Thymus (tissue), 14 donors: ENCODE data around the gene CEACAM18. TPM values are rescaled to one million over a fixed set of nuclear protein-coding genes. Genes with fewer than 3 reads are reported as not detected.
A peak's percentile ranks its signal among the peaks of the same experiment; 100 is the strongest.

Experiments
- DNase-seq, 9 donors: peaks; one replicate each; pipeline ENCODE4 v3.0.0-alpha.2; 2013; ENCODE audit warnings: low spot score in 9 of 9, low read depth in 6 of 9, missing footprints in 1 of 9
- H3K27ac ChIP-seq, 2 donors: one replicate each; pipeline ENCODE4 v1.5.1; 2013; ENCODE audit warnings: control low read depth in 1 of 2, low read depth in 1 of 2, low read length in 1 of 2, mild to moderate bottlenecking in 1 of 2, moderate library complexity in 1 of 2
- H3K27me3 ChIP-seq, 2 donors: one replicate each; pipeline ENCODE4 v1.5.1; 2013; ENCODE audit warnings: low read length in 1 of 2; ENCODE audit not compliant: control insufficient read depth in 2 of 2, insufficient read depth in 1 of 2
- H3K36me3 ChIP-seq, 2 donors: one replicate each; pipeline ENCODE4 v1.5.1; 2013; ENCODE audit warnings: low read length in 1 of 2, mild to moderate bottlenecking in 1 of 2, moderate library complexity in 1 of 2; ENCODE audit not compliant: control insufficient read depth in 2 of 2, insufficient read depth in 2 of 2
- H3K4me1 ChIP-seq, 2 donors: one replicate each; pipeline ENCODE4 v1.5.1; 2013; ENCODE audit warnings: low read length in 2 of 2; ENCODE audit not compliant: control insufficient read depth in 2 of 2, insufficient read depth in 2 of 2
- H3K4me3 ChIP-seq, 2 donors: one replicate each; pipeline ENCODE4 v1.5.1; 2013; ENCODE audit warnings: low read length in 2 of 2, control low read depth in 1 of 2, mild to moderate bottlenecking in 1 of 2
- H3K9me3 ChIP-seq, 2 donors: one replicate each; pipeline ENCODE4 v1.5.1; 2013; ENCODE audit warnings: low read length in 1 of 2, mild to moderate bottlenecking in 1 of 2; ENCODE audit not compliant: control insufficient read depth in 2 of 2, insufficient read depth in 1 of 2
- WGBS: extraction: QIAGEN DNeasy Blood & Tissue Kit; methylation state at CpG from one replicate; pipeline ENCODE4 v1.1.7; 2013; 5-methylcytosine and 5-hydroxymethylcytosine counted together
- long read RNA-seq, 10 donors: transcript quantifications; one replicate each; lab custom pipeline, GENCODE V29; 2026
- polyA plus RNA-seq: library from polyadenylated mRNA; stranded (reverse); fragments of 200-250 nt; gene quantifications from one replicate; pipeline ENCODE4 v1.2.3, GENCODE V29; 2013
- total RNA-seq: library from RNA; stranded (reverse); fragments of 120-200 nt; gene quantifications from one replicate; pipeline ENCODE4 v1.2.4, GENCODE V29; 2013
- donor health status: healthy.

CEACAM18 gene
- not detected for total RNA-seq
- polyA plus RNA-seq, result not detected
- long read RNA-seq, donor 1, result 0 reads
- long read RNA-seq, donor 2, result 0 reads
- long read RNA-seq, donor 3, result 0 reads
- long read RNA-seq, donor 4, result 0 reads
- long read RNA-seq, donor 5, result 0 reads
- long read RNA-seq, donor 6, result 0 reads
- long read RNA-seq, donor 7, result 0 reads
- long read RNA-seq, donor 8, result 0 reads
- long read RNA-seq, donor 9, result 0 reads
- long read RNA-seq, donor 10, result 0 reads

GRCh38 chr19:51478381-51479234, at the start of gene CEACAM18:
Gene CEACAM18, plus strand, starts transcription at chr19:51478539.
- no peak within 1 kb of the TSS for H3K27ac ChIP-seq
- no peaks in the 10 kb centered on the region for H3K4me1 ChIP-seq
- no peak for DNase-seq
- H3K4me3 ChIP-seq, result no peak within 1 kb of the TSS
- H3K27me3 ChIP-seq, result no peaks in the 10 kb centered on the region
- no peaks in the 10 kb centered on the region for H3K36me3 ChIP-seq
- no peaks in the 10 kb centered on the region for H3K9me3 ChIP-seq
- 72% methylated on average over 17 of the region's 17 CpGs for WGBS

DNA sequence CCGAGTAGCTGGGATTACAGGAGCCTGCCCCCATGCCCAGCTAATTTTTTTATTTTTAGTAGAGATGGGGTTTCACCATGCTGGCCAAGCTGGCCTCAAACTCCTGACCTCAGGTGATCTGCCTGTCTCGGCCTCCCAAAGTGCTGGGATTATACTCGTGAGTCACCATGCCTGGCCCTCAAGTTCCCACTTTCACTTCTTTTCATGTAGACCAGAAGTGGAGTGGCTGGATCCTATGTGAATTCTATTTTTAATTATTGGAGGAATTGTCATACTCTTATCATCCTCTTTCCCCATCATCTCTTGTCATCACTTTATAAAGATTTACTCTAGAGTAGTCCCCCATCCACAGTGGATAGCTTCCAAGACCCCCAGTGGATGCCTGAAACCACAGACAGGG, 48.1 kb upstream of the CEACAM18 start:
- Histone ChIP-seq H3K27ac (no peak overlapping the region), H3K27me3 (peaks cover 0 to 6% of the 10 kb centered on the region in 2 donors), H3K9me3 (no peaks in the 10 kb centered on the region), H3K4me1 (no peaks in the 10 kb centered on the region), H3K4me3 (no peak overlapping the region), H3K36me3 (no peaks in the 10 kb centered on the region)
- 87% methylated on average over 3 of the region's 3 CpGs for WGBS
- no peak for DNase-seq

DNA sequence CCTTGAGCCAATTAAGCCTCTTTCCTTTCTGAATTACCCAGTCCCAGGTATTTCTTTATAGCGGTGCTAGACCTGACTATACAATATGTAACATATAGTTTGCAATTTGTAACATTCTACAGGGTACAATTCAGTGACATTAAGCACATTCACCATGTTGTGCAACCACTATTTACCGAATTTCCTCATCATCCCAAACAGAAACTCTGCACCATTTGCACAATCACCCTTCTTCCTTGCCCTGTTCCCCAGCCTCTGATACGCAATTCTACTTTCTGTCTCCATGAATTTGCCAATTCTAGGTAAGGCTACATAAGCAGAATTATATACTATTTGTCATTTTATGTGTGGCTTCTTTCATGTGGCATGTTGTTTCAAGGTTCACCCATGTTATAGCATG, 47.2 kb upstream of the CEACAM18 start:
- peaks cover 0 to 5% of the 10 kb centered on the region in 2 donors for H3K27me3 ChIP-seq
- no peak for DNase-seq
- H3K27ac ChIP-seq, result no peak overlapping the region
- no peaks in the 10 kb centered on the region for H3K9me3 ChIP-seq
- H3K36me3 ChIP-seq, result no peaks in the 10 kb centered on the region
- no peak overlapping the region for H3K4me3 ChIP-seq
- H3K4me1 ChIP-seq, result no peaks in the 10 kb centered on the region
- 78% methylated on average over 3 of the region's 3 CpGs for WGBS

DNA sequence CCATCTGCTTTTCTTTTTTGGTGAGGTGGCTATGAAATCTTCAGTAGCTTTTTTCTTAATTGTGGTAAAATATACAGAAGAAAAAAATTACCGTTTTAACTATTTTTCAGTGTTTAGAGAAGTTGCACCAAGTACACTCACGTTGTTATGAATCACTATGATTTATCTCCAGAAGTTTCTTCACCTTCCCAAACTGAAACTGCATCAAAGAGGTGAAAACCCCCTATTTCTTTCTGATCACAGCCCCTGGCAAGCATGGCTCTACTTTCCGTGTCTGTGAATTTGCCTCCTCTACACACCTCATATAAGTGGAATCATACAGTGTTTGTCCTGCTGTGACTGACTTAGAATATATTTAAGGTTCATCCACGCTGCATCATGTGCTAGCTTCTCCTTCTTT, 45.3 kb upstream of the CEACAM18 start:
- no peaks in the 10 kb centered on the region for H3K36me3 ChIP-seq

DNA sequence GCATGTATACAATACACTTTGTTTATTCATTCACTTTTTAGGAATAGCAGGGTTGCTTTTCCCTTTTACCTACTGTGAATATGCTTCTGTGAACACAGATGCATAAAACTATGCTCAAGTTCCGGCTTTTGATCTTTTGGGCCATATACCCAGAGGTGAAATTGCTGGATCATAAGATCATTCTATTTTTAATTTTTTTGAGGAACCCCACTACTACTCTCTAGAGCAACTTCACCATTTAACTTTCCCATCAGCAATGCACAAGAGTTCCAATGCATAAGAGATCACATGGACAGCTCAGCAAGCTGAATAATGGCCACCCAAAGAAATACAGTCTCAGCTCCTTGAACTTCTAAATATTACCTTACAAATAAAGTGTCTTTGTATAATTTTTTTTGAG, 43.9 kb upstream of the CEACAM18 start:
- Histone ChIP-seq H3K4me1 (no peaks in the 10 kb centered on the region), H3K27ac (no peak overlapping the region), H3K9me3 (no peaks in the 10 kb centered on the region), H3K36me3 (no peaks in the 10 kb centered on the region), H3K27me3 (peaks cover 0 to 2% of the 10 kb centered on the region in 2 donors), H3K4me3 (no peak overlapping the region)
- no peak for DNase-seq
- 98% methylated on average over 1 of the region's 1 CpG for WGBS

More for the DNA sequence above, 45.3 kb upstream of the CEACAM18 start:
- Histone ChIP-seq H3K27ac (no peak overlapping the region), H3K4me1 (no peaks in the 10 kb centered on the region), H3K27me3 (peaks cover 0 to 2% of the 10 kb centered on the region in 2 donors), H3K4me3 (no peak overlapping the region), H3K9me3 (no peaks in the 10 kb centered on the region)
- no peak for DNase-seq
- WGBS, result 80% methylated on average over 4 of the region's 4 CpGs

GRCh38 chr19:51439021-51439465, 39.3 kb upstream of the CEACAM18 start:
- Histone ChIP-seq H3K4me1 (peaks cover 16 to 20% of the 10 kb centered on the region in 2 donors), H3K4me3 (no peak overlapping the region), H3K9me3 (no peaks in the 10 kb centered on the region), H3K36me3 (no peaks in the 10 kb centered on the region), H3K27me3 (peaks cover 0 to 5% of the 10 kb centered on the region in 2 donors), H3K27ac (no peak overlapping the region)
- 76% methylated on average over 5 of the region's 5 CpGs for WGBS
- peak in 5 of 9 donors; percentile 29 to 73 (median 41) for DNase-seq

DNA sequence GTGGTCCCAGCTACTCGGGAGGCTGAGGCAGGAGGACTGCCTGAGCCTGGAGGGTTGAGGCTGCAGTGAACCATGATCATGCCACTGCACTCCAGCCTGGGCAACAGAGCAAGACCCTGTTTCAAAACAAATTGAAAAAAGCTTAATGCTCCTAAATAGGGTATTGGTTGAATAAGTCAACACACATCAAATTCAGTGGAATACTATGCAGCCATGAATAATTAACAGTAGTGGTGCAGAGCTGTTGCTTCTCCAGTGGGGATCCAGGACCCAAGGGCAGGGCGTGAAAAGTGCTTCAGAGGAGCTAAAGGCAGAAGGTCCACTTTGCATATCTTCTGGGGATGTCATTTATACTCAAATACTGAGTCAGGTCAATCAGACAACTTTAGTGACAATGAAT, 38.3 kb upstream of the CEACAM18 start:
- no peak overlapping the region for H3K27ac ChIP-seq
- no peaks in the 10 kb centered on the region for H3K9me3 ChIP-seq
- peaks cover 16 to 20% of the 10 kb centered on the region in 2 donors for H3K4me1 ChIP-seq
- WGBS, result 99% methylated on average over 2 of the region's 2 CpGs
- DNase-seq, result no peak
- no peaks in the 10 kb centered on the region for H3K36me3 ChIP-seq
- H3K27me3 ChIP-seq, result peaks cover 0 to 5% of the 10 kb centered on the region in 2 donors
- no peak overlapping the region for H3K4me3 ChIP-seq

DNA sequence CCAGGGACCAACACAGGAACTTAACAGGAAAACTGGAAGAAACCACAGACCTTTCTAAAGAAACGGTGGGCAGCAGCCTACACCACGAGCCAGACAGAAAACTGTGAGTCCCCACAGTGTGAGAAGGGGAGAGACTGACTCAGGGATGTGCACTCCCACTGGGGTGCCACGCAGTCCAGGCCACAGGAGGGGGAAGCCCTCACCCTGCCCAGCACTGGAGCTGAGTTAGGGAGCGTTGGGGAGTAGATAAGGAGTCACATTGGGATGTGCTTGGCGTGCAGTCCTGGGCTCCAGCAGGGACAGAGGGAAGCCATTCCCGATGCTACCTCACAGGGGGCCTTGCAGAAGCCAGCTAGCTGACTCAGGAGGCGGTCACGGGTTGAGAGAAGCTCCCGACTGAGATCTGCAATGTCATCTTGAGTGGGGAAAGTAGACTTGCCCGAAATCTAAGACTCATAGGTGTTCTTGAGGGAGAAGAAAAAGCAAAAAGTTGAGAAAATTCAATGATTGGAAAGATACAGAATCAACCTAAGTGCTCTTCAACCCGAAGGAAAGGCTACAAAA, 37.4 kb upstream of the CEACAM18 start:
- H3K4me1 ChIP-seq, result peaks cover 16 to 20% of the 10 kb centered on the region in 2 donors
- H3K27me3 ChIP-seq, result peaks cover 0 to 5% of the 10 kb centered on the region in 2 donors
- no peaks in the 10 kb centered on the region for H3K36me3 ChIP-seq
- WGBS, result 7% methylated on average over 11 of the region's 11 CpGs
- DNase-seq, result no peak
- peak overlapping the region; percentile 28 to 33 for H3K4me3 ChIP-seq
- H3K9me3 ChIP-seq, result no peaks in the 10 kb centered on the region
- peak overlapping the region in 1 of 2 donors; percentile 79 for H3K27ac ChIP-seq
